NCI-H2171 treated with DMSO at 0.1 percent for 48 hours (cell line): ENCODE measurements around the gene TSPAN4.

ENCODE experiments used
- DNase-seq: peaks from one replicate; lab custom pipeline; 2025; lab: John Stamatoyannopoulos, UW

The TSPAN4 gene

DNA sequence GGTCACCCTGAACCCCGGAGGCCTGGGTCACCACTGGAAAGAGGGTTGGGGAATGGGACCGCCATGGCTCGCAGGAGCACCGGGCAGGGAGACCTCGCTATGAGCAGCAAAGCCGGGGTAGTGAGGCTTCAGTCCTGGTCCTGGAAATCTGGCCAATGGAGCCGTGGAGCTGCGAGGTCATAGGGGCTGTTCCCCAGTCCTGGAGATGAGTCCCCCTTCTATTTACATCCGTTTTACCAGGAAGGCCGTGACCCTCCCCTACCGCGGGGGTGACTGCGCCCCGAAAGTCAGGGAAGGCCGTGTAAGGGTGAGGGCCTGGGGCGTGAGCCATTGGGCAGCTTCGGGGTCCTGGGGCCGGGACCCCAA lies 38.1 kb upstream of the TSPAN4 start:
- DNase-seq, result no peak

DNA sequence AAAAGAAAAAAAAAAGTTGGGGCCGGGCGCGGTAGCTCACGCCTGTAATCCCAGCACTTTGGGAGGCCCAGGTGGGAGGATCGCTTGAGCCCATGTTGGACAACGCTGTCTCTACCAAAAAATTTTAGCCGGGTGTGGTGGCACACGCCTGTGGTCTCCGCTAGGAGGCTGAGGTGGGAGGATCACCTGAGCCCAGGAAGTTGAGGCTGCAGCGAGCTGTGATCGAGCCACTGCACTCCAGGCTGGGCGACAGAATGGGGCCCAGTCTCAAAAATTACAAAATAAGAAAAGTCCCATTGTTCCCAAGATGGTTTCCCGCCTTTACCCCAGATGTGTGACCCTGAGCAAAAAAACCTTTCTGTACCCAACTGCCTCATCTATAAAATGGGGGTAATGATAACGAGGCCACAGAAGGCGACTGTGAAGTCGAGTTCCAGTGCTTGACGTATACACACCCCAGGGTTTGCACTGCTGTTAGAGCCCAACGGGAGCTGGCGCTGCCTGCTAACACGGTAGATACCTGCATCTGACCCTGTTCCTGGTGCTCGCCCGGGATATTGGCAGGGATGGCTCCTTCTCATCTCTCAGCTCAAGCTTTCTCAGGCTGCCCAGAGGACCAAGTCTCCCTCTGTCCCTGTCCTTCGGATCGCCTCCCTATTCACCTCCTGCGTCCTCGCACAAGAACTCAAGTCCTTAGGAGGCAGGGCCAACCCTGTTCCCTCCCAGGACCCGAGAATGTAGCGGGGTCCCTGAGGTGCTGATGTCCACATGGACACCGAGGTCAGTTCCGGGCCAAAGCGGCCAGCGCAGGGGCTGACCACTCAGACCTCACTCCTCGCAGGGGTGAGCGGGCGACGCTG lies 34.0 kb upstream of the TSPAN4 start:
- DNase-seq, result no peak

DNA sequence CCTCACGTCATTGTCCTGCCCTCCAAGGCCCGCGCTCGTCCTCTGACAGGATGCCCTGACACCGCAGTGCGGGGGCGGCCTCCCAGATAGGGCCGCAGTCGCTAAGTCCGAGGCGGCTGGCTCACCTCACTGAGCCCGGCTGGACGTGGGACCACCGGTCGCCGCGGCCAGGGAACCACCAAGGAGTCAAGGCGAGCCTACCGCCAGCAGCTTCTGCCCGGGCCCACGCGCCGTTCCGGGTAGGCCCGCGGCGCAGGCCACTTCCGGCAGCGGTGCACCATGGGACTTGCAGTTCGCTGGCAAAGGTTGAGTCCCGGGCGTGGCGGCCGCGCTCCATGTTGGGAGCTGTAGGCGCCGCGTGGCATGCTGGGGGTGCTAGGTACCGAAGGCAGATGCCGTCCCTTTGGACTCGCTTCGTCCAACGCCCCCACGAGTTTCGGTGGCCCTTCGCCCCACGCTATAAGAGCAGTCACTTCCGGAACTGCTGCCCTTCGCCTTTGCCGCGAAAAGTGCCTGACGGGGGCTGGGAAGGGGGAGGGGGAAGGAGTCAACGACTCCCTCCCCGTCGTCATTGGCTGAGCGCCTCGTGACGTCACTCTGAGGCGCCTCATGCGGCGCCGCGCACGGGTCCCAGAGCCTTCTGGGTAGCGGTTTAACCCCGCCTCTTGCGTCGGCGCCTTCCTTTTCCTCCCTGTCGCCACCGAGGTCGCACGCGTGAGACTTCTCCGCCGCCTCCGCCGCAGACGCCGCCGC lies 33.2 kb upstream of the TSPAN4 start, which contains the start of gene RPLP2:
Gene RPLP2, plus strand, starts transcription at position 681 of the 753 bp plus-strand sequence. CDS start 268 bp downstream, outside the sequence.
- peak; percentile 79 for DNase-seq

DNA sequence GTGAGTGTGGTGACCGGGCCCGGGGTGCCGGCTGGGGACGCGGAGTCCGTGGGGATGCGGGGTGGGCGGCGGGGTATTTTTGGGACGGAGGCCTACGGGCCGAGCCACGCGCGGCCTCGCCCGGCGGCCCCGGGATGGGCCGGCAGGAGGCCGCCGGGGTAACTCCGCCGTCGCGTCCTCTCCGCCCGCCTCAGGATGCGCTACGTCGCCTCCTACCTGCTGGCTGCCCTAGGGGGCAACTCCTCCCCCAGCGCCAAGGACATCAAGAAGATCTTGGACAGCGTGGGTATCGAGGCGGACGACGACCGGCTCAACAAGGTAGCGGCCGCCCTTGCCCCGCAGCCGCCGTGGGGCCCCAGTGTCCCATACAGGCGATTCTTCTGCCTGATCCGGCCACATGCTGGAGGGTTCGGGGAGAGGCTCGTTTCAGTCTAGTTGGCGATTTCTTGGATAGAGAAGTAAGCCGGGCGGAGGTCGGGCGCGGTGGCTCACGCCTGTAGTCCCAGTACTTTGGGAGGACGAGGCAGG lies 32.5 kb upstream of the TSPAN4 start:
- DNase-seq, result no peak

DNA sequence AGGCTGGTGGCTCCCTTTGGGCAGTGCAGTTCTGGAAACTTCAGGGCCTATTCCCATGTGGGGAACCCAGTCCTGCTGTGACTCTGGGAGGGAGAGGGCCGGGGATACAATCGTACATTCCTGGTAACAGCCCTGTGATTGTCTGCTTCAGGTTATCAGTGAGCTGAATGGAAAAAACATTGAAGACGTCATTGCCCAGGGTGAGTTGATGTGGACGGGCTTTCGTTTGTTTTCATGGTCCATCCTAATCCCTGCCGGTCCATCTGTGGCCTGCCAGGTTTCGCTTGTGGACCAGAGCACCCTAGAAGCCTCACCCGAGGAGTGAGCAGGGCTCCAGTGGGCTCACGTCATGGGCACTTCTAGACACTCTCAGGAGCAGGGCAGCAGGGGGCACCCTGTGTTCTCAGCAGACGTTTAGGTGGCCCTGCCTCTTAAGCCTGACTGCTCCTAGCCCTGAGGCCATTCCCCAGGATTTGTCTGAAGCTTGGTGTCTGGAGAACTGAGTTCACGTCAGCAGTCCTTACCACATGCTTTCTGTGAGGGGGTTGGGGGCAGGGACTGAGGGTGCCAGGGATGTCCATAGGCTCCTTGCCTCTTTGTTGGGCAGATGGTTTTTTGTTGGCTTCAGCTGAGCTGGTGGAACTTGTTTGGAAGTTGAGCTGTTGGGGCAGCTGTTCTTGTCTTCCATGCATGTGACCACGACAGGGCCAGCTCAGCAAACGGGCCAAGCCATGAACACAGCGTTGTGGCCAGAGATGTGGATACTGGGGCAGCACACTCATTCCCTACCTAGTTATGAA lies 31.0 kb upstream of the TSPAN4 start:
- DNase-seq, result no peak

DNA sequence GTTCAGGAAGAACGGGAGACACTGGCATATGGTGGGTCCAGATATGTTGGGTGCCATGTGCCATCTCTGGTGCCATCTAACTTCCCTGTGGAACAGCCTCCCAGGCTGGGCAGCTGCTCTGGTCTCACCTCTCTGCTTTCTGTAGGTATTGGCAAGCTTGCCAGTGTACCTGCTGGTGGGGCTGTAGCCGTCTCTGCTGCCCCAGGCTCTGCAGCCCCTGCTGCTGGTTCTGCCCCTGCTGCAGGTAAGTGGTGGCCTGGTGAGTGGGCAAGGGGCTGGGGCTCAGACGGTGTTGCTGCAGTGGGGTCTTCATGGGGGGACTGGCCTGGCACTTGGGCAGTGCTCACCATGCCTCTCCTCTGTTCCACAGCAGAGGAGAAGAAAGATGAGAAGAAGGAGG lies 30.3 kb upstream of the TSPAN4 start:
- no peak for DNase-seq

DNA sequence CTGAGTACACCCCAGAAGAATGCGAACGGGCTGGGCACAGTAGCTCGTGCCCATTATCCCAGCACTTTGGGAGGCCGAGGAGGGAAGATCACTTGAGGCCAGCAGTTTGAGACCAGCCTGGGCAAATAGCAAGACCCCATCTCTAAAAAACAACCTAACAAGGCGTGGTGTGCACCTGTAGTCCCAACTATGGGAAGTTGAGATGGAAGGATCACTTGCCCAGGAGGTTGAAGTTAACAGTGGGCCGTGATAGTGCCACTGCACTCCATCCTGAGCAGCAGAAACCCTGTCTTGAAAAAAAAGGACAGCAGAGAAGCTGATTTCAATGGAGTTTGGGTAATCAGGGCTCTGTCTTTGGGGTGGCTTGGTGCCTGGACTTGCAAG lies 29.6 kb upstream of the TSPAN4 start:
- DNase-seq, result no peak

DNA sequence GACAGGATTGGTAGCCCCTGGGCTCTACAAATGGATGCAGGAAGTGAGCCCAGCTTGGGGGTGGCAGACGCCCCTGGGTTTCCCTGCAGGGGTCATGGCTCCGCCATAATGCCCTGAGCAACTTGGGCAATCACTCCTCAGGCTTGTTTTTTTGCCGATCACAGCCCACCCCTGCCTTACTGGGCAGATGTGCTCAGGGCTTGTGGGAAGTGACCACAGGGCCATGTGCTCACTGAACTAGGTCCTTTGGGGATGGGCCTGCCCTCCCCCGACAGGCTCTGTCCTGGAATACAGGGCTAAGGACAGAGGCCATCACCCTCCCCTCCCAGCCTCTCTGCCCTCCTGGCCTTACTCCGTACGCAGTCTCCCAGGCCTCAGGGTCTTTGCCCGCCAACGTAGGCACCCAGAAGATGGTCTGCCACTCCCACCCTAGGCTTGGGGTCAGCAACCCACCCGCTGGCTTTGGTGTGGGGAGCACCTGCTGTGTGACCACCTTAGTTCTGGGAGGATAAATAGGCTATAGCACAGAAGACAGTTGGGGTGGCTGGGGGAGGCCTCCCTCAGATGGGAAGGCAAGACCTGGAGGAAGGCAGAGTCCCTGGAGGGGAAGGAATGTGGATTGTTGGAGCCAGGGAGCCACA lies 29.1 kb upstream of the TSPAN4 start:
- no peak for DNase-seq

DNA sequence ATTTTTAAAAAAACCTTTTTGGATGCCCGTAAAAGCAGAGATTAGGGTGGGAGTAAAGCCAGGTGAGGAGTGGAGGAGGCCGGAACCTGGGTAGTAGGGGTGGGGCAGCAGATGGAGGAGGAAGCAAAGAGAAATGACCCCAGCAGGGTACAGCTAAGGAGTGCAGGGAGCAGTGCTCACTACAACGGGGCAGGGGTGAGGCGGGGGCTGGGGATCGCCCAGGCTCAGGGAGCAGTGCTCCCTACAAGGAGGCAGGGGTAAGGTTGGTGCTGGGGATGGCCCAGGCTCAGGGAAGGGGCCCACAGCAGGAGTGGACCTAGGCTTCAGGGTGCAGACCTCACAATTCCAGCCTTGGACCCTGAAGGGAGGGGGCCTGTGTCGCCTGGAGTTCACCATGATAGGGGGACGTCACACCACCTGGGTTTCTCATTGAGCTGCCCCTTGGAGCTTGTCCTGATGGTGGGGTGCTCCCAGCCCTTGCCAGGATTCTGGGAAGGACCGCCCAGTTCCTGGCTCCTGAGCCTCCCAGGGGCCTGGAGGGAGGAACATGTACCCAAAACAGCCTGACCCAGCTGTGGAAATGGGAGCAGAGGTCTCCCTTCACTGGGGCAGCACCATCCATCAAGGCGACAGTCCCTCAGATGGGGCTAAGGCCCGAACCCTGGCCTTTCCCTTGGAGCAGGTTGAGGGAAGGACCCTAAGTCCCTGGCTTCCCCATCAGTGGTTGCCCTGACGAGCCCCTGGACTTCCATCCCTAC lies 26.8 kb upstream of the TSPAN4 start:
- no peak for DNase-seq

DNA sequence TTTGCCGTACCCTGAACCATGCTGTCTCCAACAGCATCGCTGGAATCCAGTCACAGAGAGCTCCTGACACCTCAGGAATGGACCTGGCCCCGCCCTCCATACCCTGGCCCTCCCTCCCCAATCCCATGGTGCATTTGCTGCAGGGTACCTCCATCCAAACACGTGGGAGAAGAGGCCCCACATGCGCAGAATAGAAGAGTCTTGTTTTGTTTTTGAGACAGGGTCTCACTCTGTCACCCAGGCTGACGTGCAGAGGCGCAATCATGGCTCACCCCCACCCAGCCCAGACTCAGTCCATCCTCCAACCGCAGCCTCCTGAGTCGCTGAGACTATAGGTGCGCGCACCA lies 26.2 kb upstream of the TSPAN4 start:
- DNase-seq, result no peak

DNA sequence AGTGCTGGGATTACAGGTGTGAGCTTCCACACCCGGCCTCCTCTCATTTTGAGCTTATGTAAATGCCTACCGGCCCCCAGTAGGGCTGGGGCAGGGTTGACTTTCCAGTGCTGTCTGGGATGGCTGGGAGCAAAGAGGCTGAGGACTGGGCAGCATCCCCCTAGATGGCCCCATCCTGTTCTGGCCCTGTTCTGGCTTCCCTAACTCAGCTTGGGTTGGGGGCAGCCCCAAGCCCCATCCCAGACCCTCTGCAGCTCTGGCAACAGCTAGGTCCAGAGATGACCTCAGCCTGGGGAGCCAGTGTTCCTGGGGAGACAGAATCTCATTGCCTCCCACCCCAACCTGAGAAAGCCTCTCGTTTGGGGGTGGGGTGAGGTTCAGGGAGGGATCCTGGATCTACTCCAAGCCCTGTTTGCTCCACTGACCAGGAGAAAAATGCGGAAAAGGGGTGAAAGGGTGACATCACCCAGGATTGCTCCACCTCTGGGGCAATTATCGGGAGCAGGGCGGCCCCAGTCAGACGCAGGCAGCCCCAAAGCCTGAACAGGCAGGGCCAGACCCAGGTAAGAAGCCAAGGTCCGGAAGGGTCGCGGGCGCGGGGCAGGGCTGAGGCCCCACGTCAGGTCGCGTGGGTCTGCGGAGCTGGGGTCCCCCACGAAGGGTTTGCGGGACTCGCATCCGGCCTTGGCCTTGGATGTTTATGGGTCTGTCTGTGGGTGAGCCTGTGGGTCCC lies 24.1 kb upstream of the TSPAN4 start, which contains the start of gene PNPLA2:
Gene PNPLA2, plus strand, starts transcription at position 519 of the 733 bp plus-strand sequence. CDS start 805 bp downstream, outside the sequence.
- DNase-seq, result no peak

DNA sequence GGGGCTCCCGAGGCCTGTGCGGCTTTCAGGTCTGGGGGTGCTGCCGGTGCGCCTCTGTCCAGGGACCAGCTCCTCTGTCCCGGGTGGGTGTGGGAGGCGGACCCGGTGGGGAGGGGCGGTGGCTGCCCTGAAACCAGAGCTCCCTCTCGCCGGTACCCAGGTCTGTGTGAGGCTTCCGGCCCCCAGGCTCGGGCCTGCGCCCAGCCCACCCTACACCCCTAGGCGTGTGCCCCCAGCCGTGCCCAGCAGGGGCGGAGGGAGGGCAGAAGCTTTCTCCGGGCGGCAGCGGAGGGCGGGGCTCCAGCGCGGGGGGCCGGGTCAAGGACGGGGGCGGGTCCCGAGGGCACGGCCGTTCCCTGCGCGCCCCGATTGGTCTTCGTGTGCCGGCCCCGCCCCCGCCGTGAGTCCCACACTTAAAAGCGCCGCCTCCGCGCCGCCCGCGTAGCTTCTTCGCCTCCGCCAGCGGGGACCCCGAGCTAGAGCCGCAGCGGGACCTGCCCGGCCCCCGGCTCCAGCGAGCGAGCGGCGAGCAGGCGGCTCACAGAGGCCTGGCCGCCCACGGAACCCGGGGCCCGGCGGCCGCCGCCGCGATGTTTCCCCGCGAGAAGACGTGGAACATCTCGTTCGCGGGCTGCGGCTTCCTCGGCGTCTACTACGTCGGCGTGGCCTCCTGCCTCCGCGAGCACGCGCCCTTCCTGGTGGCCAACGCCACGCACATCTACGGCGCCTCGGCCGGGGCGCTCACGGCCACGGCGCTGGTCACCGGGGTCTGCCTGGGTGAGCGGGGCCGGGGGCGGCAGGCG lies 23.3 kb upstream of the TSPAN4 start:
- DNase-seq, result peak; percentile 67

DNA sequence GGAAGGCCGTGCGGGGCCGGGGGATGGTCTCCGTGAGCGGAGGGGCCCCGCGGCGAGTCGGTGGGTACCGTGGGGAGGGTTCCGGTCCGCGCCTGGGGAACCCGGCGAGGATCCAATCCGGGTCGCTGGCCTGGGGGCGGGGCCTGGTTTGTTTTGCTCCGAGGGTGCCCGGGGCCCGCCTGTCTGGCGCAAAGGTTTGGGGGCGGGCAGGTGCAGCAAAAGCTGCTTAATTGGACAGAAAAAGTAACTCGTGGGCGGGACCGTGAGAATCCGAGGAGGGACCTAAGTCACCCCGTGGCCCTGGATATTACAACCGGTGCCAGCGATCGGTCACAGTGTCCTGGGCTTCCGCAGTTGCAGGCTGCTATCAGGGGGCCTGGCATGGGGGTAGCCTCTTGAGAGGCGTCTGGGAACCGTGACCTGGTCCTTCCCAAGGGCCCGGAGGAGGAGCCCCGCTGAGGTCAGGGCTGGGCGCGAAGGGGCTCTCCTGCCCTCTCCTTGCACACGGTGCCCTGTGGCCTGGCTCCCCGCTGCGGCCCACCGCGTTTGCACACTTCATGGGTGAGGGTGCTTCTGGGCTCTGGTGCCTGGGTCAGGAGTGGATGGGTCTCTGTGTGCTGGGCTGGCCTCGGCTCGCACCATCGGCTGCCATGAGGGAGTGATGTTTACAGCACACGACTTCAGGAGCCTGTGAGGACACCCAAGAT lies 22.6 kb upstream of the TSPAN4 start:
- peak; percentile 47 for DNase-seq

DNA sequence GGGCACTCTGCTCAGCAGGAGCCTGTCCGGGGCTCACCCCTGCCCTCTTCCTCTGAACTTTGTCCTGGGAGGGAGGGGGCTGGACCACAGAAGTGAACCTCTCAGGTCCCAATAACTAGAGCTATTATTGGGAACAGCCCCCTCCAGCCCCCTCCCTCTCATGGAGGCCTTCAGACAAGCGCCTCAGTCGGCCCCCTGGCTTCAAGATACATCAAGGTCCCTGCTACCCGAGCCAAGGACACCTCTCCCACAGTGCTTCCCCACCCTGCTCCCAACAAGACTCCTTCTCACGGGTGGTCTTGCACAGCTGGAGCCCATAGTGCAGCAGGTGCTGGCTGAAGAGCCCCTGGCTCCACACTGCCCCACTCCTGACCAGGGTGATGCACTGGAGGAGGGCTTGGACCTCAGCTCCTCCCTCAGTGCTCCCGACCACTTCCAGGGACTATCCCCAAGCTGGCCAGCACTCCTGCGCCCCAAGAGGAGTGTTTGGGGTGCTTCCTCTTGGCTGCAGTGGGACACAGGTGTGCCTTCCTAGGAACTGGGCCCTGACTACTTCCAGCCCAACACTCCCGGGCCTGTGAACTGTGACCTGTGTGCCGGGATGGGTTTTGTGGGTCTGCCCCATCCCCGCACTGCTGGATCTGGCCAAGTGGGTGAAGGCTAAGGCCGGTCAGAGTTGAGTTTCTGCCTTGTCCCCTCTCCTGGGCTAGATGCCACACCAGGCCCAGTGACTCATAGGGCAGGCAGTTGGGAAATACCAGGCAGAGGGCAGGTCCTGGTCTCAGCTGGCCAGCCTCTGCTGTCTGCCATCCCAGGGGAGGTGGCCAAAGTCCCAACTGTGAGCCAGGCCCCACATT lies 21.8 kb upstream of the TSPAN4 start:
- DNase-seq, result no peak

DNA sequence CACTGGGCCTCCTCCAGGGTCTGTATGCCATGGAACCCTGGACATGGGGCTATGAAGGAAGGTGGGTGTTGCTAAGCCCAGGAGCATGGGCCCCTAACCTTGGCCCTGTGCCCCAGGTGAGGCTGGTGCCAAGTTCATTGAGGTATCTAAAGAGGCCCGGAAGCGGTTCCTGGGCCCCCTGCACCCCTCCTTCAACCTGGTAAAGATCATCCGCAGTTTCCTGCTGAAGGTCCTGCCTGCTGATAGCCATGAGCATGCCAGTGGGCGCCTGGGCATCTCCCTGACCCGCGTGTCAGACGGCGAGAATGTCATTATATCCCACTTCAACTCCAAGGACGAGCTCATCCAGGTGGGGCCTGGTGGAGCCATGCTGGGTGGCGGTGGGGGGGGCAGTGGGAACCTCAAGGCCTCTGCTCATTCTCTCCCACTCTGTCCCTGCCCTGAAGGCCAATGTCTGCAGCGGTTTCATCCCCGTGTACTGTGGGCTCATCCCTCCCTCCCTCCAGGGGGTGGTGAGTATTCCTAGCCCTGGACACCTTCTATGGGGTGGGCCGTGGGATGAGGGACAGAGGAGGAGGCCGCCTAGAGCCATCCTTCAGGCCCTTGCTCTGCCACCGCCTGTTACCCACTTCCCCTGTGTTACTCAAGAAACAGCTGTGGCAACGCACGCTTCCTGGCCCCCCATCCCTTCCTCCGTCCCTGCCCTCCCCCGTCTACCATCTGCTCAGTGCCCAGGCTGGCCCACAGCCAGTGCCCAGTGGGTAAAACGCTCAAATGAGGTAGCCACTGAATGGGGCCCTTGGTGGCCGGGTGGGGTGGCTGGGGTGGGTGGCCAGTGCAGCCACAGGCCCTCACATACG lies 20.9 kb upstream of the TSPAN4 start:
- no peak for DNase-seq

DNA sequence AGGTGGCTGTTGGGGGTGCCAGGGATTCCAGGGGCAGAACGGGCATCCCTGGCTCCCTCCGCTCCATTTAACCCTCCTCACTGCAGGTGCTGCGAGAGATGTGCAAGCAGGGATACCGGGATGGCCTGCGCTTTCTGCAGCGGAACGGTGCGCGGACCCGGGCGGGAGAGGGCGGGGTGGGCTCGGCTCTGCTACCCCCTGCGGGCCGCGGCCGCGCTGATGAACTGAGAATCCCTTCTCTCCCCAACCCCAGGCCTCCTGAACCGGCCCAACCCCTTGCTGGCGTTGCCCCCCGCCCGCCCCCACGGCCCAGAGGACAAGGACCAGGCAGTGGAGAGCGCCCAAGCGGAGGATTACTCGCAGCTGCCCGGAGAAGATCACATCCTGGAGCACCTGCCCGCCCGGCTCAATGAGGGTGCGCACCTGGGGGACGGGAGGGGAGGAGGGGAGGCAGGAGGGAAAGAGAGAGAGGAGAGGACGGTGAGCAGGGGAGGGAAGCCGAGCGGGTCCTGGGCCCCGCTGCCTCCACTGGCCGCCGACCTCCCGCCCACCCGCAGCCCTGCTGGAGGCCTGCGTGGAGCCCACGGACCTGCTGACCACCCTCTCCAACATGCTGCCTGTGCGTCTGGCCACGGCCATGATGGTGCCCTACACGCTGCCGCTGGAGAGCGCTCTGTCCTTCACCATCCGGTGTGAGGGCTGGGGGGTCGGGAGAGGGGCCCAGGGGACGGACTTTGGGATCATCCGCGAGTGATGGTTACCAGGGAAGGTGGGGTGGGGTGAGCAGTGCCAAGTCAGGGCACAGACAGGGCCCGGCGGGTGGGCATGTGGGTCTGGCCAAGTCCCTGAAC lies 19.0 kb upstream of the TSPAN4 start:
- DNase-seq, result no peak
